Activated CD4-positive, alpha-beta T cell treated with anti-CD3 and anti-CD28 coated beads for 1 hour (primary cell): Measurements from ENCODE around the gene TRIM38.

Source experiments
- DNase-seq: peaks from one replicate; pipeline ENCODE4 v3.0.0-alpha.2; 2020

Gene TRIM38

GRCh38 chr6:26028746-26029569 lies 66.4 kb downstream of the TRIM38 start:
- DNase-seq = no peak

- no peak for DNase-seq
Measured at GRCh38 chr6:26029570-26029856, 66.9 kb downstream of the TRIM38 start.

- no peak for DNase-seq
Measured at GRCh38 chr6:26029857-26030653, 67.5 kb downstream of the TRIM38 start.

- no peak for DNase-seq
Measured at GRCh38 chr6:26030716-26031115, 68.1 kb downstream of the TRIM38 start.

- no peak for DNase-seq
Measured at GRCh38 chr6:26031151-26031594, 68.6 kb downstream of the TRIM38 start.

GRCh38 chr6:26031595-26032339 lies 69.2 kb downstream of the TRIM38 start:
- DNase-seq = peak; percentile 68

GRCh38 chr6:26032340-26033084 lies 69.9 kb downstream of the TRIM38 start:
- DNase-seq = no peak

- peak; percentile 46 for DNase-seq
Measured at GRCh38 chr6:26033085-26033940, 70.7 kb downstream of the TRIM38 start.

GRCh38 chr6:26033941-26034354 lies 71.3 kb downstream of the TRIM38 start:
- no peak for DNase-seq

GRCh38 chr6:26034905-26035304 lies 72.3 kb downstream of the TRIM38 start:
- DNase-seq = no peak
